PFSK-1 (cell line): ENCODE results near the gene CARHSP1.

Experiments
- FOXP2 ChIP-seq: optimal IDR thresholded peaks from 2 replicates; pipeline ENCODE3; 2011; ENCODE audit warnings: borderline replicate concordance, control low read depth, inconsistent platforms; ENCODE audit not compliant: insufficient read depth; ENCODE audit errors: extremely low read length, extremely low read depth
- POLR2AphosphoS5 ChIP-seq: IDR thresholded peaks from 2 replicates; pipeline ENCODE4 v1.6.1; 2012; ENCODE audit warnings: low read depth, mild to moderate bottlenecking, control low read depth, low read length, moderate library complexity
- SIN3A ChIP-seq: IDR thresholded peaks from 2 replicates; pipeline ENCODE4 v1.6.1; 2012; ENCODE audit warnings: mild to moderate bottlenecking, low read length, moderate library complexity, borderline replicate concordance; ENCODE audit not compliant: insufficient read depth
- TAF1 ChIP-seq: IDR thresholded peaks from 2 replicates; pipeline ENCODE4 v1.6.1; 2012; ENCODE audit warnings: low read length, control low read depth, borderline replicate concordance; ENCODE audit not compliant: insufficient read depth
- TF ChIP-seq, protein P1 (sequence below), 2 experiments: IDR thresholded peaks; 2 replicates each; pipeline versions ENCODE4 v1.6.1 to v1.8.0; 2011 to 2012; ENCODE audit warnings: low read depth in 2 of 2, low read length in 2 of 2, control low read depth in 1 of 2, inconsistent platforms in 1 of 2, mild to moderate bottlenecking in 1 of 2, moderate library complexity in 1 of 2; ENCODE audit not compliant: insufficient read depth in 1 of 2

DNA sequence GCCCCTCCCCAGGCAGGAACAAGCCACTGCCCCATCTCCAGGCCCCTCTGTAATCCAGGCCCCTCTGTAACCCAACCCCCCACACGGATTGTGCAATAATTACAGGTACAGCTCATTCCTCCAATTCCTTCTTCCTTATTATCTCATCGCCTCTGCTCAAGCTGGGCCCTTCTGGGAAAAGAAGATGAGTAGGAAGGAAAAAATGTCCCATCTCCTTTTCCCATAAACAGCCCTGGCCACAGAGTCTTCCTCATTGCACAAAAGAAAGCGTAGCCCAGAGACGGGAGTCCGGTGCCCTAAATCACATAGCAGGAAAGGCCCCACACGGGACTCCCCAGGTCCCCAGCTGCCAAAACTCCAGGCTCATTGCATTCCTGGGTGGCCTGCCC, 9.7 kb upstream of the CARHSP1 start:
- TF ChIP-seq, protein P1, sequence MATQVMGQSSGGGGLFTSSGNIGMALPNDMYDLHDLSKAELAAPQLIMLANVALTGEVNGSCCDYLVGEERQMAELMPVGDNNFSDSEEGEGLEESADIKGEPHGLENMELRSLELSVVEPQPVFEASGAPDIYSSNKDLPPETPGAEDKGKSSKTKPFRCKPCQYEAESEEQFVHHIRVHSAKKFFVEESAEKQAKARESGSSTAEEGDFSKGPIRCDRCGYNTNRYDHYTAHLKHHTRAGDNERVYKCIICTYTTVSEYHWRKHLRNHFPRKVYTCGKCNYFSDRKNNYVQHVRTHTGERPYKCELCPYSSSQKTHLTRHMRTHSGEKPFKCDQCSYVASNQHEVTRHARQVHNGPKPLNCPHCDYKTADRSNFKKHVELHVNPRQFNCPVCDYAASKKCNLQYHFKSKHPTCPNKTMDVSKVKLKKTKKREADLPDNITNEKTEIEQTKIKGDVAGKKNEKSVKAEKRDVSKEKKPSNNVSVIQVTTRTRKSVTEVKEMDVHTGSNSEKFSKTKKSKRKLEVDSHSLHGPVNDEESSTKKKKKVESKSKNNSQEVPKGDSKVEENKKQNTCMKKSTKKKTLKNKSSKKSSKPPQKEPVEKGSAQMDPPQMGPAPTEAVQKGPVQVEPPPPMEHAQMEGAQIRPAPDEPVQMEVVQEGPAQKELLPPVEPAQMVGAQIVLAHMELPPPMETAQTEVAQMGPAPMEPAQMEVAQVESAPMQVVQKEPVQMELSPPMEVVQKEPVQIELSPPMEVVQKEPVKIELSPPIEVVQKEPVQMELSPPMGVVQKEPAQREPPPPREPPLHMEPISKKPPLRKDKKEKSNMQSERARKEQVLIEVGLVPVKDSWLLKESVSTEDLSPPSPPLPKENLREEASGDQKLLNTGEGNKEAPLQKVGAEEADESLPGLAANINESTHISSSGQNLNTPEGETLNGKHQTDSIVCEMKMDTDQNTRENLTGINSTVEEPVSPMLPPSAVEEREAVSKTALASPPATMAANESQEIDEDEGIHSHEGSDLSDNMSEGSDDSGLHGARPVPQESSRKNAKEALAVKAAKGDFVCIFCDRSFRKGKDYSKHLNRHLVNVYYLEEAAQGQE (IDR thresholded peaks at IDR 0.05; ENCODE audit: insufficient read depth in 1 of 2, low read depth in 2 of 2, low read length in 2 of 2) = no peak
- no peak for TF ChIP-seq POLR2AphosphoS5
- no peak for TF ChIP-seq FOXP2
- TF ChIP-seq SIN3A = no peak
- no peak for TF ChIP-seq TAF1
